Activated CD4-positive, CD25-positive, alpha-beta regulatory T cell (primary cell): ENCODE data around the gene TMEM37.

ENCODE experiments used
- DNase-seq, 4 experiments: peaks; one replicate each; lab custom pipeline; 2025; lab: John Stamatoyannopoulos, UW

The TMEM37 gene

GRCh38 chr2:119419065-119419464 is 12.6 kb upstream of the TMEM37 start:
- DNase-seq, result no peak

GRCh38 chr2:119419803-119420508 is 11.7 kb upstream of the TMEM37 start:
- no peak for DNase-seq

- no peak for DNase-seq
Observed at GRCh38 chr2:119421304-119421703, 10.3 kb upstream of the TMEM37 start.

DNA sequence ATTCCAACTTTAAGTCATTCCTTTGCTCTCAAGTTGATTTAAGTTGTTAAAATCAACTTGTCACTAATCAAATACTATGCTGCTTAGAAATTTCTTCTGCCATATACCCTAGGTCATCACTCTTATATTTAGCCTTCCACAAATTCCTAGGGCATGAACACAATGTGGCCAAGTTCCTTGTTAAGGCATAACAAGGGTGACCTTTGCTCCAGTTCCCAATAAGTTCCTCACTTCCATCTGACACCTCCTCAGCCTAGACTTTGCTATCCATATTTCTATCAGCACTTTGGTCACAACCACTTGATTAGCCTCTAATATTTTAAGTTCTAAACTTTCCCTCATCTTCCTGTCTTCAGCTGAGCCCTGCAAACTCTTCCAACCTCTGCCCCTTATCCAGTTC is 9.9 kb upstream of the TMEM37 start:
- DNase-seq, result no peak

DNA sequence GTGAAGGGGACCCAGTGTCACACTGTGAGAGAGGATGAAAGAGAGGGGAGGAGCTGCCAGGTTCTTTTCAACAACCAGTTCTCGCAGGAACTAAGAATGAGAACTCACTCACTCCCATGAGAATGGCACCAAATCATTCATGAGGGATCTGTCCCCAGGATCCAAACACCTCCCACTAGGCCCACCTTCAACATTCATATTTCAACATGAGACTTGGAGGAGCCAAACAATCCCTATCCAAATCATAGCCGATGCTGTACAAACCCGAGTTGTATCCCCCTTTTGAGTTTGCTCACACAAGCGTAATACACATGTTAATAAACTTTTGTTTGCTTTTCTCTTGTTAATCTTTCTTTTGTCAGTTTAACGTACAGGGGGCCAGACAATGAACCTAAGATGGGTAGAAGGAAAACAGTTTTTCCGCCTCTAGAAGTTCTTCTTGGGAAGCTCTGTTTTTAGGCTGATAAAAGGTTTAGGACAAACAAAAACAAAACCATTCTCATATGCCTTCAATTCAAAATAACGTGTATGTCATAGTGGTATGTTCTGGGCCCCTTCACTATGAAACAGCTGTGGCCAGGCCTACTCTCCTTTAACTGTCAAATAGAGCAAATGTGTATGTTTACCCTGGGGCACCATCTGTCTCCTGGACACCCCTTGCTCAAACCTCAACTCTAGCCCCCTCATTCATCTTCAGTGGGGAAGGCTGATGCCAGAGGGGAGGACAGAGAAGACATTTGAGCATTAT is 9.1 kb upstream of the TMEM37 start:
- no peak for DNase-seq

- no peak for DNase-seq
Observed at GRCh38 chr2:119423108-119423444, 8.6 kb upstream of the TMEM37 start.

- DNase-seq, result no peak
Observed at GRCh38 chr2:119423811-119424210, 7.8 kb upstream of the TMEM37 start.

DNA sequence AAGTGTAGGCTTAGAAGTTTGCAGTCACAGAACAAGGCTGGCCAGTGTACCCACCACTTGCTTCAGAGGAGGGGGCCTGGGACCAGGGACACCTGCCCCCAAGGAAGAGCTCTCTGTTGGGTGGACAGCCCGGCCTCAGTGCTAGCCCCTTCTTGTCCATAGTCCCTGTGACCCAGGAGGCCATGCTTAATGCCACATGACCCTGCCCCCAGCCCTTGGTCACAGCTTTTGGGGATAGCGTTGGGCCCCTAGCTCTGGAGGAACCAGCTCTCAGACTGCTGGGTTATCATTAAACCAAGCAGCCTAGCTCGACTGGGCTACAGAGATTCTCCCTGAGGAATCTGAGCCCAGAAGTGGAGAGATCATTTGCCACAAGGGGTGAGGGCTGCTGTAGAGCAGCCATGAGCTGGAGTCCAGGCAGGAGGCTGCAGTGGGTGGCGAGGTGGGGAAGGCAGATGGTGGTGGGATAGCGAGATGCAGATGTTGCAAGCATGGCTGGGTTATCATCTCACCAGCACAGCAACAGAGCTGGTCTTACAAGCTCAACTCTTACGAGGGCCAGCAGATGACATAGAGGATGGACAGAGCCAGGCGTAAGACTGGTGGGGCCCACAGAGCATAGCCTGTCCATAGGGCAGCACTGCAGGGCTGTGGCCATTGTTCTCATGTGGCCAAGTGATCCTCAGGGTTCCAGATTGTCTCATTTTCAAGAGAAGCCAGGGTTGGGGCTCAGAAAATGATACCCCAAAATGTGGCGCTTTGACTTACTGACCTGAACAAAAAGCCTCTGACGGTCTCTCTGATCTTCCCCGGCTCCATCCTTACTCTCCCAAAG is 7.2 kb upstream of the TMEM37 start:
- no peak for DNase-seq

DNA sequence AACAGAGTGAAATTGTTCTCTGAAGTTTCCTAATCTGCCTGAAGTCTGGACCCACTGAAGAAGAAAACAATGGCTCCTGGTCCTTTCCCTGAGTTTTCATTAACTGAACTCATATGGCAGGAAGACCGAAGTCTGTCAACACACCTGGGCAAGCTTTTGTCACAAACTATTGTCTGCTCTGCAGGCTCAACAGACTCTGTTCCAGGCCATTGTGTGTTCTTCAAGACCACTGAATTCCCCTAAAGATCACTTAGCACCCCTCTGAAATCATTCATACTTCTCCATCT is 6.6 kb upstream of the TMEM37 start:
- DNase-seq, result no peak

GRCh38 chr2:119425620-119426395 is 5.8 kb upstream of the TMEM37 start:
- no peak for DNase-seq

- DNase-seq, result no peak
Observed at GRCh38 chr2:119426396-119426675, 5.3 kb upstream of the TMEM37 start.

- DNase-seq, result no peak
Observed at GRCh38 chr2:119426801-119427395, 4.8 kb upstream of the TMEM37 start.

- no peak for DNase-seq
Observed at GRCh38 chr2:119427756-119428155, 3.9 kb upstream of the TMEM37 start.

DNA sequence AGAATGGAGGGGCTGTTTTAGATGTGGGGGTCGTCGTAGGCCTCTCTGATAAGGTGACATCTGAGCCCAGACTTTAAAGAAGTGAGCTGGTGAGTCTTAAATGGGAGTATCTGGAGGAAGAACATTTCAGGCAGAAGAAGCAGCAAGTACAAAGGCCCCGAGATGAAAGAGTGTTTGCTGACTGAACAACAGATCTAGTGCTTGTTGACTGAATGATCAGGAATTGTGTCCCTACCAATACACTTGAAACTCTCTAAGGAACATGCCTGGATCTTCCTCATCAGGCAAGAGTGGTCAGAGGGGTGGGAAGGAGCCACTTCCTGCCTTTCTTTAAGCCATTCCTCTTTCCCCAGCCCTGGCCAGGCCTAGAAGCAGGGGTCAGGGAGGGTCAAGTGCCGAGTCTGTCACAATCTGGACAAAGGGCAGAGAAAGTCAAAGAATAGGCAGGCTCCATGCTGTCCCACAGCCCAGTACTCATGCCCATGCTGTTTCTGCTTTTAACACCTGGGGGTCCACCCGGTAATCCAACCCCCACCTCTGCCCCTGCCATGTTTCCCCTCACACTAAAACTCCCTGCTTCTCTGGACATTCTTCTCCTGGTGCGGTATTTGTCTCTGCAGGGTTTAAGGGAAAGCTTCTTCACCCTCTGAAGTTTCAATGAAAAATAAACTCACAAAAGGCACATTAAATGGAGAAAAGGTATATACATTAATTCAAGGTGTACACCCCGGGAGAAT is 3.0 kb upstream of the TMEM37 start:
- DNase-seq, result no peak

DNA sequence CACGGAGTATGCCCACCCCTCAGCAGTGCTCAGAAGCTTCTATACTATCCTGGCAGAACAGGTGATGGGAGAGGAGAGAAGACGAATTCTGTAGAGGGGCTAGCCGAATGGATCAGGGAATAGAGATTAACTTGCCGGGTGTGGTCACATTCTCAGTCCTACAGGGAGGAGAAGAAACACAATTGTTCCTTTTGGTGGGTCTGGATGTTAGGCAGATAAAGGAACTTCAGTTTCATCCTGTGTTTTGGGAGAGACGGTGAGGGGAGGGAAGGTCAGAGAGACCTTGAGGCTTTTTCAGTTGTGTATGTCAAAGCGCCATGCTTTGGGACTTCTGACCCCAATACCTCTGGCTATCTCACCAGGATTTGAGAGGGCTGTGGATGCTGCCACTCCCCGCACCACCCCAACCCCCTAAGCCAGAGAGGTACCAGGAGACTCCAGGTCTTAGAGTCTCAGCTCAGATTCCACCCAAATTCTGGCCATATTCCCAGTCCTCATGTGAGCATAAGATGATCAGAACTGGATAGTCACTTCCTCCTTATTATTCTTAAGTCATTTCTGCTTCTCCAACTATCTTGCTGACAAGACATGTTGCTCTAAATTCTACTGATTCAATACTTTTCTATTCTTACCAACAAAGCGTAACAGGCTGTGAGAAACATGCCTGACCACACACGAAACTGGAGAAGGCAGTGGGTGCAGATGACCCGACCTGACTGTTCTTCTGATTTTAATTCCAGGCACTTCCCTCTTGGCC is 2.3 kb upstream of the TMEM37 start:
- no peak for DNase-seq

GRCh38 chr2:119430023-119430498 is 1.6 kb upstream of the TMEM37 start:
- no peak for DNase-seq

DNA sequence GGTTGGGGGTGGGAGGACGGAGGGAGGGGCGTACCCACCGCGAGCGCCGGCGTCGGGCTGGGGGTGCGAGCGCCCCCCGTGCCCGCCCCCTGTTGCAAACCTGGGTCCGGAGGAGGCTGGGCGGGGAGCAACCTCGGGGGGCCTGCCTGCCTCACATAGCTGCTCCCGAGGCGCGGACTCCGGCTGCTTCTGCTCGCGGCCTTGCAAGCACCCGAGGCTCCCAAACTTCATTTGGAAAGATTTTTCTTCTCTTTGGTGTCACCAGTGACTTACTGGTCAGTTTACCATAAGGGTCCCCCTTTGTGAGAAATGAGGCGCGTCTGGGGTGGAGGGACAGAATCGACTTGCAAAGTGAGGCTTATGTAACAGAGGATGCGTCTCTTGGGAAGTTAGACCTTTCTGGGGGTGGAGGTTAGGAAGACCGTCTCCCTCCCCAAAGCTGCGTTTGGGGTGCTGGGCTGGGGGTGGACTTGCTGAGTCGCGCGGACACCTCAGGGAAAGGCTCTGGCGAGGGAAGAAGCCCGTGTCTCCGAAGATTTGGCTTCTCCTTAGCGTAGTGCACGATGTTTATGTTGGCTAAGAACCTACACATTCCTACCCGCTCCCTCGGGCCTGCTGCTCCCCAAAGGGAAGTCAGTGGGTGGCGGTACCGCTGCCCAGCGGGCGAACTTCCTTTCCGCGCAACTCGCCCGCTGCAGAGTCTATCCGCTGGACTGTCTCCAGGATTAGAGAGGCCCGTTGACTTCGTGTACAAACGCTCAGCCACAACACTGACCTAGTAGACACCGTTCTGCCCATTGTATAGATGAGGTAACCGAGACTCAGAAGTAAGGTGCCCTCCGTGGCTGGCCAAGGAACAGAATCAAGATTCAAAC is 559 bp downstream of the TMEM37 start:
- DNase-seq, result no peak

DNA sequence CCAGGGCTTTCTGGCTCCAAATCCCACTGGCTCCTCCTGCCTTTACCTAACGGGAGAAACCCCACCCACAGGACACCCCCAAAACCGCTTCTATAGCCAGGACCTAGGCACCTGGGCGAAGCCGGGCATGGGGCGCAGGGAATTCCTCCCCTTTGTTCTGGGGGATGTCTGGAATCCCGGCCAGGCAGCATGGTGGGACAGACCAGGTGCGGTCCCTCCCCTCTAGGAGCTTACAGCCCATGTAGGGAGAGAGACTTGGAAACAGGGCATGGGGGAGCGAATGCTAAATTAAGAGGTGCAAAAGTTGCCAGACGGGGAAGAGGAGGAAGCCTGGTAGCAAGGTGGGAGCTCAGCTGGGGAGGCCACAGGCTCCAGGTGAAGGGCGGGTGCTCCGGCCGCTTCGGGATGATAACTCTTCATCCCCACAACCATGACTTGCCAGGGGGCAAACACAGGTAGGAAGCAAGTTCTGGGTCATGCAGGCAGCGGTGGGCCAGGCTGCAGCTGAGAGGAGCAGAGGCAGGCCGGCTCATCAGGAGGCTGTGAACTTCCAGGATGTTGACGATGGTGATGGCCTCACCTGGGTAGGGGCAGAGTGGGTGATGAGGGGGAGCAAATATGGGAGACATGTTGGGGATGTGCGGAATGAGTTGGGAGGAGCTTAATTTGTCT is 1.3 kb downstream of the TMEM37 start:
- no peak for DNase-seq
